ENCODE measurements around the gene DYNLRB2. TPM values are rescaled to one million over a fixed set of nuclear protein-coding genes. Genes with fewer than 3 reads are reported as not detected.

DYNLRB2 gene
- total and polyA plus RNA-seq, 7 donors: 0.22 to 0.27 TPM; not detected in 5

DNA sequence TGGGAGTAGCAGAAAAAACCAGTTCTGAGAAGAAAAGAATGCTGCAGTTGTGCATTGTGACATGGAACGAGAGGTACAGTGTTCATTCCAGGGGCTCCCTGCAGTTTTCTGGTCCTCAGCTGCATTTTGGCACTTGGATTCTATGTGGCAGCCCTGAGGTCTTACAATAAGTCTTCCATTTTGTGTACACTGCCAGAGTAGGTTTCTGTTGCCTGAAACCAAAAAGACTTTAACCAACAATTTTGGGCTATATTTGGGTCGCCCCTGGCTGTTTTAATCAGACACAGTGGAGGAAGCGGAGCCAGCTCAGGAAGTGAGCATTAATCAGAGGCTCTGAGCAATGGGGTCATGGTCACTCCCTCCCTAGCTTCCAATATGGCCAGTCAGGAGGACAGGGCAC is 15.7 kb downstream of the DYNLRB2 start:
- H3K4me3 ChIP-seq: no peak overlapping the region
- H3K27me3 ChIP-seq (ENCODE audit: insufficient read depth in 3 of 3, low read length in 2 of 3): peaks cover 0 to 5% (median 0%) of the 10 kb centered on the region in 3 donors
- H3K36me3 ChIP-seq (ENCODE audit: insufficient read depth in 1 of 2, low read depth in 1 of 2): no peaks in the 10 kb centered on the region
- no peak overlapping the region for H3K27ac ChIP-seq
- ATAC-seq (no peak), DNase-seq (no peak)
- intact Hi-C loops (cut with DNase I): no loop called here
- H3K4me1 ChIP-seq: no peaks in the 10 kb centered on the region
- no peaks in the 10 kb centered on the region for H3K9me3 ChIP-seq
- TF ChIP-seq, protein P1, sequence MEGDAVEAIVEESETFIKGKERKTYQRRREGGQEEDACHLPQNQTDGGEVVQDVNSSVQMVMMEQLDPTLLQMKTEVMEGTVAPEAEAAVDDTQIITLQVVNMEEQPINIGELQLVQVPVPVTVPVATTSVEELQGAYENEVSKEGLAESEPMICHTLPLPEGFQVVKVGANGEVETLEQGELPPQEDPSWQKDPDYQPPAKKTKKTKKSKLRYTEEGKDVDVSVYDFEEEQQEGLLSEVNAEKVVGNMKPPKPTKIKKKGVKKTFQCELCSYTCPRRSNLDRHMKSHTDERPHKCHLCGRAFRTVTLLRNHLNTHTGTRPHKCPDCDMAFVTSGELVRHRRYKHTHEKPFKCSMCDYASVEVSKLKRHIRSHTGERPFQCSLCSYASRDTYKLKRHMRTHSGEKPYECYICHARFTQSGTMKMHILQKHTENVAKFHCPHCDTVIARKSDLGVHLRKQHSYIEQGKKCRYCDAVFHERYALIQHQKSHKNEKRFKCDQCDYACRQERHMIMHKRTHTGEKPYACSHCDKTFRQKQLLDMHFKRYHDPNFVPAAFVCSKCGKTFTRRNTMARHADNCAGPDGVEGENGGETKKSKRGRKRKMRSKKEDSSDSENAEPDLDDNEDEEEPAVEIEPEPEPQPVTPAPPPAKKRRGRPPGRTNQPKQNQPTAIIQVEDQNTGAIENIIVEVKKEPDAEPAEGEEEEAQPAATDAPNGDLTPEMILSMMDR (IDR thresholded peaks at IDR 0.05): no peak
- WGBS, 3 donors: 46 to 69% (median 46%) methylated on average over 3 of the region's 3 CpGs

DNA sequence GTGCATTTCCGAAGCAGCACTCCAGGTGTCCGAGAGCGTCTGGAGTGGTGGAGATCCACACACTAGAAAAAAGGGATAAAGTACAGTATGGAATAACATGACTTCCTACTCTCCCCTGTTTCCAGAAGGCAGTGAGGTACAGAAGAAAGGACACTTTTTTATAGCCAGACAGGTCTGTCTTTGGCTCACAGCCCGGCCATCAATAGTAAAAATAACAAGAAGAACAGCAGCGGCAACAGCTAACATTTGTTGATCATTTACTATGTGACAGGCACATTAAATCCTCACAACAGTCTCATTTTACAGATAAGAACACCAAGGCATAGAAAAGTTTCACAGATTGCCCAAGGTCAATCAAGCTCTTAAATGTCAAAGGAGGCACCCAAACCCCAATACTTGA is 16.2 kb downstream of the DYNLRB2 start:
- no peaks in the 10 kb centered on the region for H3K4me1 ChIP-seq
- intact Hi-C loops (cut with DNase I): no loop called here
- WGBS, 3 donors: 85 to 88% (median 85%) methylated on average over 5 of the region's 5 CpGs
- H3K27me3 ChIP-seq (ENCODE audit: insufficient read depth in 3 of 3, low read length in 2 of 3): peaks cover 0 to 4% (median 0%) of the 10 kb centered on the region in 3 donors
- no peak overlapping the region for H3K4me3 ChIP-seq
- TF ChIP-seq, protein P1 (IDR thresholded peaks at IDR 0.05): no peak
- H3K9me3 ChIP-seq: no peaks in the 10 kb centered on the region
- ATAC-seq: no peak
- DNase-seq: no peak
- H3K36me3 ChIP-seq (ENCODE audit: insufficient read depth in 1 of 2, low read depth in 1 of 2): no peaks in the 10 kb centered on the region
- H3K27ac ChIP-seq: no peak overlapping the region

DNA sequence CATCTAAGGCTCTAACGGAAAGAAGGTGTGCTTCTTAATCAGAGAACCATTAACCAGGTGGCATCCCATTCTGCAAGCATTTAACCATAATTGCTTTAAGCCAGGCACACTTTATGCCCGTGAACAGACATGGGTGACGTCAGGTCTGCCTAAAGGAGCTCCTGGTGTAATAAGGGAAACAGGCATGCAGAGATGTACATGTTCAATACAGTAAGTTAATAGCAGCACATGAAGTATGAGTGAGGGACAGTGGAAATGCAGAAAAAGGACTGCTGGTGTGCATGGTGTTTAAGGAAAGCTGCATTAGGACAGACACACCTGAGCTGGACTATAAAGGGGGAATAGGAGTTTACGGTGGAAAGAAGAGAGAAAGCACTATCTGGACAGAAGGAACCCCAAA is 18.6 kb downstream of the DYNLRB2 start:
- no peak for ATAC-seq
- no peaks in the 10 kb centered on the region for H3K9me3 ChIP-seq
- DNase-seq: no peak
- no peak overlapping the region for H3K4me3 ChIP-seq
- intact Hi-C loops (cut with DNase I): no loop called here
- TF ChIP-seq, protein P1 (IDR thresholded peaks at IDR 0.05): no peak
- peaks cover 0 to 3% (median 2%) of the 10 kb centered on the region in 3 donors for H3K27me3 ChIP-seq (ENCODE audit: insufficient read depth in 3 of 3, low read length in 2 of 3)
- no peaks in the 10 kb centered on the region for H3K36me3 ChIP-seq (ENCODE audit: insufficient read depth in 1 of 2, low read depth in 1 of 2)
- H3K27ac ChIP-seq: no peak overlapping the region
- H3K4me1 ChIP-seq: no peaks in the 10 kb centered on the region
- WGBS, 3 donors: 58 to 67% (median 65%) methylated on average over 4 of the region's 4 CpGs

DNA sequence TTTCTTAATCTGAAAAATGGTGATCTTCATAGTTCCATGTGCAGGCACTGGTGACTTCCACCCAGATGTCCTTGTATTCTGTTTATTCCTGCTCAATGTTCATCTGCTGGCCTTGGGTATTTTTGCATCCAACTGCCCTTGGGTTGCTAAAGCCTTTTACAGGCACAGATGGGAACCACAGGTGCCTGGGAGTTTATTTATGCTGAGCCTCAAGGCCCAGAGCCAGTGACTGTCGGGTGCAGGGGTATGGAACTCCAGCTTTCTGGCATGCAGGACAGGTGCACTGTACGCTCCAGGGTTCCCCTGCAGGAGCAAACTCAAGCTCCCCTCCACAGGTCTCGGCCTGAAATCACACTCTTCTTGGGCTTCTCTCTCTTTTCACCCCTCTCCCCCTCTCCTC is 22.3 kb downstream of the DYNLRB2 start:
- Histone ChIP-seq H3K27ac (no peak overlapping the region), H3K27me3 (ENCODE audit: insufficient read depth in 3 of 3, low read length in 2 of 3) (peaks cover 0 to 3% (median 2%) of the 10 kb centered on the region in 3 donors), H3K9me3 (no peaks in the 10 kb centered on the region), H3K4me3 (no peak overlapping the region), H3K36me3 (ENCODE audit: insufficient read depth in 1 of 2, low read depth in 1 of 2) (no peaks in the 10 kb centered on the region), H3K4me1 (no peaks in the 10 kb centered on the region)
- DNase-seq (no peak), ATAC-seq (no peak)
- intact Hi-C loops (cut with DNase I): no loop called here
- TF ChIP-seq, protein P1 (IDR thresholded peaks at IDR 0.05): no peak
- 59 to 65% (median 60%) methylated on average over 3 of the region's 3 CpGs for WGBS, 3 donors

DNA sequence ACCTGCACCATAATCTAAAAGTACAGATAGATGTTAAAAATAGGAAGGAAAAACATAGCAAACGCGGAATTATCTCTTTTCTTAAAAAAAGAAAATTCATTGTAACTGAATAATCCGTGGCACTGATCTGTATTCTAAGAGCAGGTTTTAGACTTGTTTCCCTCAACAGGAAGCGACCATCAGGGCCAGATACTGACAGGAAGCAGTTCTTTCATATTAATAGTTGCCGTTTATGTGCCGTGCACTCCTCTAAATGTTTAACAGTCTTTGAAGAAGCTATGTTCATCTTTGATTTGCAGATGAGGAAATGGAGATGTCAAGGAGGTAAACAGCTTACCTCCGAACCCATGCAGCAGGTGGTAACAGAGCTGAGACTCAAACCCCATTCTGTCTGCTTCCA is 23.6 kb downstream of the DYNLRB2 start:
- H3K36me3 ChIP-seq (ENCODE audit: insufficient read depth in 1 of 2, low read depth in 1 of 2): no peaks in the 10 kb centered on the region
- no peaks in the 10 kb centered on the region for H3K9me3 ChIP-seq
- intact Hi-C loops (cut with DNase I): no loop called here
- no peak overlapping the region for H3K27ac ChIP-seq
- TF ChIP-seq, protein P1 (IDR thresholded peaks at IDR 0.05): no peak
- H3K27me3 ChIP-seq (ENCODE audit: insufficient read depth in 3 of 3, low read length in 2 of 3): peaks cover 0 to 3% (median 2%) of the 10 kb centered on the region in 3 donors
- no peak overlapping the region for H3K4me3 ChIP-seq
- WGBS, 3 donors: 64 to 75% (median 65%) methylated on average over 7 of the region's 7 CpGs
- no peak for ATAC-seq
- no peak for DNase-seq
- H3K4me1 ChIP-seq: no peaks in the 10 kb centered on the region
